Mucosa of descending colon (tissue), 3 donors: ENCODE results near the gene SPCS1. TPM values are rescaled to one million over a fixed set of nuclear protein-coding genes. Genes with fewer than 3 reads are reported as not detected.

Experiments
- ATAC-seq: fragments of 200-7000 bp; cut with Tn5 transposase; one replicate; pipeline ENCODE4 v1.9.1; 2020; ENCODE audit warnings: mild to moderate bottlenecking, moderate library complexity
- DNase-seq, 3 donors: peaks; one replicate each; pipeline ENCODE4 v3.0.0-alpha.2; 2020
- H3K36me3 ChIP-seq: fragments of 200-600 bp; one replicate; pipeline ENCODE4 v1.8.0; 2021; ENCODE audit warnings: low read depth, mild to moderate bottlenecking
- H3K4me1 ChIP-seq: fragments of 200-600 bp; one replicate; pipeline ENCODE4 v1.8.0; 2021; ENCODE audit warnings: low read depth, mild to moderate bottlenecking
- H3K4me3 ChIP-seq: fragments of 200-600 bp; one replicate; pipeline ENCODE4 v1.8.0; 2021; ENCODE audit warnings: mild to moderate bottlenecking
- H3K9me3 ChIP-seq: fragments of 200-600 bp; one replicate; pipeline ENCODE4 v1.8.0; 2021; ENCODE audit warnings: mild to moderate bottlenecking
- CTCF ChIP-seq: fragments of 200-600 bp; IDR thresholded peaks from one replicate; pipeline ENCODE4 v1.8.0; 2022; ENCODE audit warnings: antibody characterized with exemption, mild to moderate bottlenecking
- intact Hi-C, 2 donors: fragments of 100-400 bp; cut with DNase I in 1 of 2; cut with micrococcal nuclease in 1 of 2; formaldehyde crosslinking; loops; one replicate each; pipeline versions ENCODE4 v1.11.0 to v1.11.1; 2022; cut with DNase I, micrococcal nuclease
- total RNA-seq, 3 donors: library from RNA; stranded (reverse); fragmentation: NEBNext Ultra II Directional in 2 of 3; extraction: Animal tissue kit (Norgen Biotek cat#: 25700) in 2 of 3; gene quantifications; one replicate each; pipeline versions ENCODE4 v1.2.1 to v1.2.4, GENCODE V29; 2021 to 2023
- donor health status: DM: no; HTN: no; CAD: no; lungs with moderate emphysema.
- donor health status: DM: no; HTN: no; CAD: no.
- donor health status: DM: no; HTN: yes; CAD: no.

The SPCS1 gene
- total RNA-seq, 3 donors from 2014 or later, result 61.0 to 105 (median 80.4) TPM

DNA sequence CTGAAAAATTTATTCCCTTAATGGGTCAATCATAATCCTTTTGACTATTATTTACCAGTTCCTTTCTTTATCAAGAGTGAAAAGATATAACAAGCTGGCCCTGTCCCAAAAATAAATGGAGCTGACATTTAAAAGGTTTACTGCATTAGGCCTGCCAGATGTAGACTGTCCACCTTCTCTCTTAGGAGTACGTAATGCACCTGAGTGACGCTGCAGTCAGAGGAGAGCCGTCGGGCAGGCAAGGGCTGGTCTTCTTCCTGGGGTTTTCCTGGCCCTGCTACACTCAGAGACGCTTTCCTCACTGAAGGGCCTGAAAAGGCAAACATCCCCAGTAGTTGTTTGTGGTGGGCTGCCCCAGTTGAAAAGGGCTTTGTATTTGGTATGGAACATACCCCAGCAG lies 37.2 kb downstream of the SPCS1 start:
- Histone ChIP-seq H3K4me1 (no peaks in the 10 kb centered on the region), H3K9me3 (no peaks in the 10 kb centered on the region), H3K4me3 (no peak overlapping the region), H3K36me3 (peaks cover 4% of the 10 kb centered on the region)
- intact Hi-C loops, result loop anchor here in 1 of 2 donors (10.0 kb wide), 1 partner anchor 192 kb away; no protein-coding TSS in a partner anchor
- ATAC-seq (no peak), DNase-seq (no peak)
- no peak for TF ChIP-seq CTCF

DNA sequence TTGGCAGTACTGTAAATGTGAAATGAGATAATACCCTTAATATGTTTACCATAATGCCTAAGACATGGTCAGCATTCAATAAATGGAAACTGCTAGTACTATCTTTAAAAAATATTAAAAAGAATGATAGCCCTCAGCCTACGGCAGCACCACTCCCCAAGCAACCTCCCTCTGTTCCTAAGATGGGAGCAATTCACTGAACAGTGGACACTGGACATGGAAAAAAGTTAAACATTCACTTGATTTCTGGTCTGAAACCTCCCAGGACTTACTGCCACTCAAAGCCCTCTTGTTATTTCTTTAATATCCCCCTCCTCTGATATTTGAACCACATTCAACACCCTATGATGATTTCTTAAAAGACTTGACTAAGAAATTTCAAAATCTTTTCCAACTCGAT lies 37.8 kb downstream of the SPCS1 start:
- Histone ChIP-seq H3K9me3 (no peaks in the 10 kb centered on the region), H3K4me3 (no peak overlapping the region), H3K4me1 (no peaks in the 10 kb centered on the region), H3K36me3 (peaks cover 4% of the 10 kb centered on the region)
- intact Hi-C loops, result loop anchor here in 1 of 2 donors (10.0 kb wide), 1 partner anchor 191 kb away; no protein-coding TSS in a partner anchor
- no peak for DNase-seq
- ATAC-seq, result no peak
- TF ChIP-seq CTCF, result no peak

DNA sequence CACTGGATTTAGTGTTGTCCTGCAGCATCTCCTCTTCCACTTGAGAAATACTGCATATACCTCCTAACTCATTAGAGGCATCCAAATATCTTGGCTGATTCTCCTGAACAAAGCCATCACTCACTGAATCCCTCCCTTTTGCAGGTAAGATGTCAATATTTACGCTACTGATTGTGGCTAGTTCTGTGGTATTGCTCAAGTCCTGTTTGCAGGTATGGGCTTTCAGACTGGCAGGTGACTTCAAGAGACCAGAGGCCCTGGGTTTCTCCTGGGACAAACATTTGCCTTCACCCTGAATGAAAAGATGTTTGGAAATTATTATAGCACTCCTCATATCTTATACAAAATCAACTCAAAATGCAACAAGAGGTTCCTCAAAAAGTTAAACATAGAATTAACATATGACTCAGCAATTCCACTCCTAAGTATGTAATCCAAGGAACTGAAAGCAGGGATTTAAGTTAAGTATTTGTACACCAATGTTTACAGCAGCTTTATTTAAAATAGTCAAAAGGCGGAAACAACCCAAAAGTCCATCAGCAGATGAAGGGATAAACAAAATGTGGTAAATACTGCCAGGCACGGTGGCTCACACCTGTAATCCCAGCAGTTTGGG lies 46.2 kb downstream of the SPCS1 start:
- ATAC-seq, result no peak
- intact Hi-C loops, result no loop called here
- TF ChIP-seq CTCF, result no peak
- Histone ChIP-seq H3K9me3 (no peaks in the 10 kb centered on the region), H3K36me3 (peaks cover 3% of the 10 kb centered on the region), H3K4me1 (no peaks in the 10 kb centered on the region), H3K4me3 (no peak overlapping the region)
- DNase-seq, result no peak

GRCh38 chr3:52754373-52754772 lies 48.5 kb downstream of the SPCS1 start:
- Histone ChIP-seq H3K4me3 (no peak overlapping the region), H3K4me1 (no peaks in the 10 kb centered on the region), H3K9me3 (no peaks in the 10 kb centered on the region), H3K36me3 (no peaks in the 10 kb centered on the region)
- DNase-seq (no peak), ATAC-seq (no peak)
- no peak for TF ChIP-seq CTCF
- intact Hi-C loops, result no loop called here

DNA sequence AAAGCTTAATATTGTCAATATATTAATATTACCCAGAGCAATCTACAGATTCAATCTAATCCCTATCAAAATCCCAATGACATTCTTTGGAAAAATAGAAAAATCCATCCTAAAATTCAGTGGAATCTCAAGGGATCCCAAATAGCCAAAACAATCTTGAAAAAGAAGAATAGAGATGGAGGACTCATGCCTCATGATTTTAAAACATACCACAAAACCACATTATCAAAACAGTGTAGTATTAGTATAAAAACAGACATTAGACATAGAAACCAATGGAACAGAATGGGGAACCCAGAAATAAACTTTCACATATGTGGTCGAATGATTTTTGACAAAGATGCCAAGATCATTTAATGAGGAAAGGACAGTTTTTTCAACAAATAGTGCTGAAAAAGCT lies 50.2 kb downstream of the SPCS1 start:
- DNase-seq (no peak), ATAC-seq (no peak)
- Histone ChIP-seq H3K4me3 (no peak overlapping the region), H3K4me1 (no peaks in the 10 kb centered on the region), H3K36me3 (no peaks in the 10 kb centered on the region), H3K9me3 (no peaks in the 10 kb centered on the region)
- intact Hi-C loops, result no loop called here
- TF ChIP-seq CTCF, result no peak

Other genes with a start within 250 kb of the SPCS1 start
- gene STAB1, start 210.8 kb upstream of the SPCS1 start, total RNA-seq, result 100 to 1,000 TPM in 2 of 3 donors, 10 to 100 TPM in 1; 51.7 to 187 (median 145) TPM
- 10 to 100 TPM in 2 of 3 donors, 1 to 10 TPM in 1; 5.7 to 20.2 (median 17.2) TPM for gene NT5DC2, start 172.2 kb upstream of the SPCS1 start, total RNA-seq
- gene UQCC5, start 169.5 kb upstream of the SPCS1 start, total RNA-seq, result 10 to 100 TPM; 16.1 to 18.1 (median 17.1) TPM
- 10 to 100 TPM; 48.5 to 86.1 (median 56.8) TPM for gene PBRM1, start 20.2 kb upstream of the SPCS1 start, total RNA-seq
- gene GNL3, start 20.1 kb upstream of the SPCS1 start, total RNA-seq, result 10 to 100 TPM; 39.2 to 54.4 (median 47.7) TPM
- gene GLT8D1, start 315 bp upstream of the SPCS1 start, total RNA-seq, result 10 to 100 TPM; 24.4 to 36.0 (median 30.7) TPM
- 10 to 100 TPM; 19.9 to 33.9 (median 20.2) TPM for gene NEK4, start 64.8 kb downstream of the SPCS1 start, total RNA-seq
- gene ITIH1, start 71.5 kb downstream of the SPCS1 start, total RNA-seq, result not detected
- gene ITIH3, start 88.7 kb downstream of the SPCS1 start, total RNA-seq, result 1 to 10 TPM in 1 of 3 donors, under 1 TPM in 2; 0.72 to 1.4 (median 0.89) TPM
- 1 to 10 TPM; 1.9 to 6.0 (median 4.3) TPM for gene ITIH4, start 124.6 kb downstream of the SPCS1 start, total RNA-seq
- gene MUSTN1, start 128.9 kb downstream of the SPCS1 start, total RNA-seq, result 1 to 10 TPM; 1.9 to 5.3 (median 4.0) TPM
- 10 to 100 TPM in 2 of 3 donors, 1 to 10 TPM in 1; 9.3 to 14.8 (median 11.1) TPM for gene STIMATE, start 191.4 kb downstream of the SPCS1 start, total RNA-seq